ENCODE results near the gene DENND1B. TPM values are rescaled to one million over a fixed set of nuclear protein-coding genes. Genes with fewer than 3 reads are reported as not detected.

Gene DENND1B
- total RNA-seq, 2 donors from 2014 or later, result 9.4 to 11.9 TPM

DNA sequence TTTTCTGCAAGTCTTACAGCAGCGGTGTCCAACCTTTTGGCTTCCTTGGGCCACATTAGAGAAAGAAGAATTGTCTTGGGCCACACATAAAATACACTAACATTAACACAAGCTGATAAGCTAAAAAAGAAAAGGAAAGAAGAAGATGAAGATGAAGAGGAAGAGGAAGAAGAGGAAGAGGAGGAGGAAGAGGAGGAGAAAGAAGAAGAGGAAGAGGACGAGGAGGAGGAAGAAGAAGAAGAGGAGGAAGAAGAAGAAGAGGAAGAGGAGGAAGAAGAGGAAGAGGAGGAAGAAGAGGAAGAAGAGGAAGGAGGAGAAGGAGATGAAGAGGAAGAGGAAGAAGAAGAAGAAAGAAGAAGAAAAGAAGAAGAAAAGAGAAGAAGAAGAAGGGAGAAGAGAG lies 230.7 kb downstream of the DENND1B start:
- no peak overlapping the region for H3K4me3 Mint-ChIP-seq
- no peaks in the 10 kb centered on the region for H3K36me3 ChIP-seq (ENCODE audit: control insufficient read depth, insufficient read depth, low read length)
- WGBS, 2 experiments (ENCODE audit: insufficient coverage in 1 of 2, insufficient read length in 1 of 2), result 95 to 100% methylated on average over 1 to 2 of the region's 2 CpGs
- H3K4me1 ChIP-seq (ENCODE audit: control insufficient read depth, insufficient read depth, low read length), result peaks cover 3% of the 10 kb centered on the region
- H3K27me3 Mint-ChIP-seq (ENCODE audit: insufficient read depth), result peaks cover 1% of the 10 kb centered on the region
- H3K27ac ChIP-seq (ENCODE audit: low read depth, low read length), result no peak overlapping the region
- H3K27me3 ChIP-seq (ENCODE audit: control insufficient read depth, insufficient read depth, low read length, poor library complexity, severe bottlenecking), result no peaks in the 10 kb centered on the region
- H3K4me3 ChIP-seq (ENCODE audit: low read length), result no peak overlapping the region
- H3K4me1 Mint-ChIP-seq, result peaks cover 10% of the 10 kb centered on the region
- TF ChIP-seq, protein P1, sequence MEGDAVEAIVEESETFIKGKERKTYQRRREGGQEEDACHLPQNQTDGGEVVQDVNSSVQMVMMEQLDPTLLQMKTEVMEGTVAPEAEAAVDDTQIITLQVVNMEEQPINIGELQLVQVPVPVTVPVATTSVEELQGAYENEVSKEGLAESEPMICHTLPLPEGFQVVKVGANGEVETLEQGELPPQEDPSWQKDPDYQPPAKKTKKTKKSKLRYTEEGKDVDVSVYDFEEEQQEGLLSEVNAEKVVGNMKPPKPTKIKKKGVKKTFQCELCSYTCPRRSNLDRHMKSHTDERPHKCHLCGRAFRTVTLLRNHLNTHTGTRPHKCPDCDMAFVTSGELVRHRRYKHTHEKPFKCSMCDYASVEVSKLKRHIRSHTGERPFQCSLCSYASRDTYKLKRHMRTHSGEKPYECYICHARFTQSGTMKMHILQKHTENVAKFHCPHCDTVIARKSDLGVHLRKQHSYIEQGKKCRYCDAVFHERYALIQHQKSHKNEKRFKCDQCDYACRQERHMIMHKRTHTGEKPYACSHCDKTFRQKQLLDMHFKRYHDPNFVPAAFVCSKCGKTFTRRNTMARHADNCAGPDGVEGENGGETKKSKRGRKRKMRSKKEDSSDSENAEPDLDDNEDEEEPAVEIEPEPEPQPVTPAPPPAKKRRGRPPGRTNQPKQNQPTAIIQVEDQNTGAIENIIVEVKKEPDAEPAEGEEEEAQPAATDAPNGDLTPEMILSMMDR (conservative IDR thresholded peaks at IDR 0.05), result no peak
- H3K9me3 ChIP-seq (ENCODE audit: control insufficient read depth, low read length), result no peaks in the 10 kb centered on the region
- no peaks in the 10 kb centered on the region for H3K9me3 Mint-ChIP-seq
- no peak overlapping the region for H3K27ac Mint-ChIP-seq
- DNase-seq, result no peak
- no peak overlapping the region for H3K9ac ChIP-seq (ENCODE audit: extremely low read depth, low read length, poor library complexity, severe bottlenecking)
- H3K36me3 Mint-ChIP-seq (ENCODE audit: low read depth), result peaks cover 2% of the 10 kb centered on the region

DNA sequence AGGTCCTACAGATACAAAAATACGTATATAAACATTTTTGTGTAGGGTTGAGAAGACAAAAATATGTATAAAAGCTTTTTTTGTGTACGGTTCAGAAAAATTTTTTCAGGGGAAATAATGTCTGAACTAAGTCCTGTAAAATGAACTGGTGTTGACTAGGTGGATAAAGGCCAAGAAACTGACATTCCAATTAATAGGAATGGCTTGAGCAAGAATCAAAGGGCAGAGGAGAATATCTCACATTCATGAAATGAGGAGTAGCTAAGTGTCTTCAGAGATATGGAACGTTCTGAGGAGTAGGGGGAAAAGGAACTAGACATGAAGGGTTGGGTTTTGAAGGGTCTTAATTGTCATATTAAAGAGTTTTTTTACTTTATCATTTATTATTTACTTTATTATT lies 231.2 kb downstream of the DENND1B start:
- no peak for DNase-seq
- Histone ChIP-seq H3K9ac (ENCODE audit: extremely low read depth, low read length, poor library complexity, severe bottlenecking) (no peak overlapping the region), H3K4me3 (ENCODE audit: low read length) (no peak overlapping the region), H3K27ac (ENCODE audit: low read depth, low read length) (no peak overlapping the region), H3K9me3 (ENCODE audit: control insufficient read depth, low read length) (no peaks in the 10 kb centered on the region), H3K27me3 (ENCODE audit: control insufficient read depth, insufficient read depth, low read length, poor library complexity, severe bottlenecking) (no peaks in the 10 kb centered on the region), H3K4me1 (ENCODE audit: control insufficient read depth, insufficient read depth, low read length) (peaks cover 3% of the 10 kb centered on the region), H3K36me3 (ENCODE audit: control insufficient read depth, insufficient read depth, low read length) (no peaks in the 10 kb centered on the region)
- H3K36me3 Mint-ChIP-seq (ENCODE audit: low read depth), result peaks cover 2% of the 10 kb centered on the region
- peaks cover 10% of the 10 kb centered on the region for H3K4me1 Mint-ChIP-seq
- TF ChIP-seq, protein P1 (conservative IDR thresholded peaks at IDR 0.05), result no peak
- peaks cover 1% of the 10 kb centered on the region for H3K27me3 Mint-ChIP-seq (ENCODE audit: insufficient read depth)
- H3K4me3 Mint-ChIP-seq, result no peak overlapping the region
- WGBS, 2 experiments (ENCODE audit: insufficient coverage in 1 of 2, insufficient read length in 1 of 2), result 96 to 100% methylated on average over 2 to 3 of the region's 3 CpGs
- H3K9me3 Mint-ChIP-seq, result no peaks in the 10 kb centered on the region
- no peak overlapping the region for H3K27ac Mint-ChIP-seq

DNA sequence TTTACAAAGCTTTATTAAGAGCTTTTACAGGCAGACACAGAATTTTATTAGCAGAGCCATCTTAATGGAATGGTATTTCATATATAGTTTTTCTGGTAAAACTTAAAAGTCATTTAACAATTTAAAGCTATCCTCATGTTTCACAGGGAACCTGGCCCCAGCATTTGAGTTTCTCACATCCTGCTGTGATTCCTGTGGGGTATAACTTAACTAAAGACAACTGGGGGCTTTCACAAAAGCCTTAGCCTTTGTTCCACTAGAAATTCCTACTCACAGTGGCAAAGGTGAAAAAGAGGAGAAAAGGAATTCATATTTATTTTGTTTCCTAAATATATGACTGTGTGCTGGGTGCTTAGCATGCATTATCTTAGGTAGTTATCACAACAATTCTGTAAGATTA lies 233.9 kb downstream of the DENND1B start:
- H3K27ac ChIP-seq (ENCODE audit: low read depth, low read length), result no peak overlapping the region
- Mint-ChIP-seq H3K4me1 (peaks cover 10% of the 10 kb centered on the region), H3K27ac (no peak overlapping the region), H3K9me3 (no peaks in the 10 kb centered on the region), H3K27me3 (ENCODE audit: insufficient read depth) (peaks cover 4% of the 10 kb centered on the region), H3K36me3 (ENCODE audit: low read depth) (peaks cover 2% of the 10 kb centered on the region), H3K4me3 (no peak overlapping the region)
- TF ChIP-seq, protein P1 (conservative IDR thresholded peaks at IDR 0.05), result no peak
- H3K36me3 ChIP-seq (ENCODE audit: control insufficient read depth, insufficient read depth, low read length), result no peaks in the 10 kb centered on the region
- H3K9ac ChIP-seq (ENCODE audit: extremely low read depth, low read length, poor library complexity, severe bottlenecking), result no peak overlapping the region
- no peak for DNase-seq
- no peaks in the 10 kb centered on the region for H3K9me3 ChIP-seq (ENCODE audit: control insufficient read depth, low read length)
- H3K4me1 ChIP-seq (ENCODE audit: control insufficient read depth, insufficient read depth, low read length), result peaks cover 3% of the 10 kb centered on the region
- H3K27me3 ChIP-seq (ENCODE audit: control insufficient read depth, insufficient read depth, low read length, poor library complexity, severe bottlenecking), result no peaks in the 10 kb centered on the region
- no peak overlapping the region for H3K4me3 ChIP-seq (ENCODE audit: low read length)

Data from endodermal cell (in vitro differentiated cells).